MCF 10A (cell line): Measurements from ENCODE around the gene MMP13. TPM values are rescaled to one million over a fixed set of nuclear protein-coding genes. Genes with fewer than 3 reads are reported as not detected.

Experiments
- BruUV-seq: library from RNA; stranded (reverse); fragments of 400-500 nt; replicated peaks from 2 replicates; lab custom pipeline; 2021; lab: Mats Ljungman, UMichigan
- CTCF ChIA-PET: fragments of 300-600 bp; sonication (Branson Sonifier 250); formaldehyde crosslinking; extraction: SDS; loops from one replicate; lab custom pipeline; 2021; ENCODE audit warnings: antibody characterized with exemption, inconsistent platforms; lab: Yijun Ruan, JAX
- POLR2A ChIA-PET: fragments of 300-600, 350-650 bp; sonication (Branson Sonifier 250); formaldehyde crosslinking; extraction: SDS; loops from one replicate; lab custom pipeline; 2020; ENCODE audit warnings: antibody characterized with exemption, inconsistent platforms; lab: Yijun Ruan, JAX
- DNase-seq: peaks from one replicate; pipeline ENCODE4 v3.0.0-alpha.2; 2018; ENCODE audit not compliant: unreplicated experiment
- H3K27ac Mint-ChIP-seq: one replicate; pipeline ENCODE4 v1.8.0; 2022; ENCODE audit warnings: mild to moderate bottlenecking, low read depth, mixed read lengths; ENCODE audit not compliant: unreplicated experiment
- H3K27me3 Mint-ChIP-seq: one replicate; pipeline ENCODE4 v1.8.0; 2022; ENCODE audit warnings: mixed read lengths; ENCODE audit not compliant: insufficient read depth, unreplicated experiment
- H3K36me3 Mint-ChIP-seq: one replicate; pipeline ENCODE4 v1.8.0; 2022; ENCODE audit warnings: mild to moderate bottlenecking, moderate library complexity, mixed read lengths; ENCODE audit not compliant: insufficient read depth, unreplicated experiment
- H3K4me1 Mint-ChIP-seq: one replicate; pipeline ENCODE4 v1.8.0; 2022; ENCODE audit warnings: mixed read lengths; ENCODE audit not compliant: insufficient read depth, unreplicated experiment
- H3K4me3 Mint-ChIP-seq: one replicate; pipeline ENCODE4 v1.8.0; 2022; ENCODE audit warnings: mild to moderate bottlenecking, moderate library complexity, mixed read lengths; ENCODE audit not compliant: unreplicated experiment
- H3K9me3 Mint-ChIP-seq: one replicate; pipeline ENCODE4 v1.8.0; 2022; ENCODE audit warnings: mixed read lengths; ENCODE audit not compliant: unreplicated experiment
- intact Hi-C: fragments of 100-400 bp; cut with micrococcal nuclease; formaldehyde crosslinking; loops from 2 replicates; pipeline ENCODE4 v1.14.1; 2022
- total RNA-seq: library from RNA; stranded (reverse); gene quantifications from 2 replicates; pipeline ENCODE4 v1.2.3, GENCODE V29; 2022
- TF ChIP-seq, protein P1 (sequence below): fragments of 200-600 bp; IDR thresholded peaks from one replicate; pipeline ENCODE4 v1.8.0; 2022; ENCODE audit warnings: antibody characterized with exemption, mild to moderate bottlenecking; ENCODE audit not compliant: unreplicated experiment

The MMP13 gene
- total RNA-seq, 1 experiment from 2014 or later = not detected

DNA sequence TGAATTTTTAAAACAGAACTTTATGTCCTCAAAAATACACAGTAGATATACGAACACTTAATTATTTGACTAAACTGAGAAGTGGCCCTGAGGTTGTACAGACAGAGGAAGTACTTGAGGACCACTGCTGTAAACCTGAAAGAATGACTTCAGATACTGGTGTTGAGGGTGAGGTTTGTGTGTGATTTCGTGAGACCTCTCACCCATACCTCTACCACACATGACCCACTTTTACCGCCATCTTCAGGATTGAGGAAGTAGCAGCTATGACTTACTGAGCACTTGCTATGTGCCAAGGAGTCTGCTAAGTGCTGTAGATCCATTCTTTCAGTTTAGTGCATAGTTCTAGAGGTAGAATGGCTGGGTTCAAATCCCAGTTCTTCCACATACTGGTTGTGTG lies 21.9 kb downstream of the MMP13 start:
- Mint-ChIP-seq H3K27ac (no peak overlapping the region), H3K36me3 (no peaks in the 10 kb centered on the region), H3K4me1 (no peaks in the 10 kb centered on the region), H3K27me3 (no peaks in the 10 kb centered on the region), H3K9me3 (no peaks in the 10 kb centered on the region), H3K4me3 (no peak overlapping the region)
- DNase-seq = no peak
- TF ChIP-seq, protein P1, sequence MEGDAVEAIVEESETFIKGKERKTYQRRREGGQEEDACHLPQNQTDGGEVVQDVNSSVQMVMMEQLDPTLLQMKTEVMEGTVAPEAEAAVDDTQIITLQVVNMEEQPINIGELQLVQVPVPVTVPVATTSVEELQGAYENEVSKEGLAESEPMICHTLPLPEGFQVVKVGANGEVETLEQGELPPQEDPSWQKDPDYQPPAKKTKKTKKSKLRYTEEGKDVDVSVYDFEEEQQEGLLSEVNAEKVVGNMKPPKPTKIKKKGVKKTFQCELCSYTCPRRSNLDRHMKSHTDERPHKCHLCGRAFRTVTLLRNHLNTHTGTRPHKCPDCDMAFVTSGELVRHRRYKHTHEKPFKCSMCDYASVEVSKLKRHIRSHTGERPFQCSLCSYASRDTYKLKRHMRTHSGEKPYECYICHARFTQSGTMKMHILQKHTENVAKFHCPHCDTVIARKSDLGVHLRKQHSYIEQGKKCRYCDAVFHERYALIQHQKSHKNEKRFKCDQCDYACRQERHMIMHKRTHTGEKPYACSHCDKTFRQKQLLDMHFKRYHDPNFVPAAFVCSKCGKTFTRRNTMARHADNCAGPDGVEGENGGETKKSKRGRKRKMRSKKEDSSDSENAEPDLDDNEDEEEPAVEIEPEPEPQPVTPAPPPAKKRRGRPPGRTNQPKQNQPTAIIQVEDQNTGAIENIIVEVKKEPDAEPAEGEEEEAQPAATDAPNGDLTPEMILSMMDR = no peak
- BruUV-seq = no TSS peak
- POLR2A ChIA-PET = interaction anchor here (0.8 kb wide), 1 partner anchor 30 kb away, joined by 3 read pairs; no protein-coding TSS in a partner anchor
- CTCF ChIA-PET = interaction anchor here (0.9 to 1.1 kb wide), 2 partner anchors 9 to 121 kb away, joined by 4 to 5 read pairs; no protein-coding TSS in a partner anchor
- intact Hi-C loops = no loop called here

GRCh38 chr11:102932678-102933077 lies 22.9 kb downstream of the MMP13 start:
- TF ChIP-seq, protein P1 = no peak
- H3K9me3 Mint-ChIP-seq = no peaks in the 10 kb centered on the region
- intact Hi-C loops = no loop called here
- H3K4me1 Mint-ChIP-seq = no peaks in the 10 kb centered on the region
- no TSS peak for BruUV-seq
- no peak overlapping the region for H3K27ac Mint-ChIP-seq
- no peak for DNase-seq
- ChIA-PET CTCF (interaction anchor here (0.8 to 2.0 kb wide), 3 partner anchors 9 to 120 kb away, joined by 4 to 8 read pairs (median 5); no protein-coding TSS in a partner anchor), POLR2A (no interaction called here)
- no peak overlapping the region for H3K4me3 Mint-ChIP-seq
- no peaks in the 10 kb centered on the region for H3K36me3 Mint-ChIP-seq
- H3K27me3 Mint-ChIP-seq = no peaks in the 10 kb centered on the region

- ChIA-PET CTCF (interaction anchor here (1.2 to 2.3 kb wide), 4 partner anchors 10 to 16 kb away, joined by 3 to 11 read pairs (median 8); no protein-coding TSS in a partner anchor), POLR2A (interaction anchor here (0.6 to 1.4 kb wide), 2 partner anchors 11 to 199 kb away, joined by 3 to 7 read pairs; no protein-coding TSS in a partner anchor)
- intact Hi-C loops = no loop called here
- H3K27ac Mint-ChIP-seq = no peak overlapping the region
- BruUV-seq = no TSS peak
- H3K4me3 Mint-ChIP-seq = no peak overlapping the region
- H3K27me3 Mint-ChIP-seq = no peaks in the 10 kb centered on the region
- DNase-seq = no peak
- TF ChIP-seq, protein P1 = no peak
- no peaks in the 10 kb centered on the region for H3K9me3 Mint-ChIP-seq
- H3K36me3 Mint-ChIP-seq = no peaks in the 10 kb centered on the region
- H3K4me1 Mint-ChIP-seq = no peaks in the 10 kb centered on the region
These were observed 25.1 kb downstream of the MMP13 start for GRCh38 chr11:102930451-102930850.

- CTCF ChIA-PET = interaction anchor here (2.3 to 2.5 kb wide), 2 partner anchors 11 to 15 kb away, joined by 11 to 12 read pairs; no protein-coding TSS in a partner anchor
- TF ChIP-seq, protein P1 = no peak
- BruUV-seq = no TSS peak
- no peak overlapping the region for H3K27ac Mint-ChIP-seq
- intact Hi-C loops = no loop called here
- no peak for DNase-seq
- POLR2A ChIA-PET = interaction anchor here (0.6 to 1.4 kb wide), 3 partner anchors 10 to 198 kb away, joined by 3 to 7 read pairs (median 3); no protein-coding TSS in a partner anchor
- no peaks in the 10 kb centered on the region for H3K4me1 Mint-ChIP-seq
- no peaks in the 10 kb centered on the region for H3K27me3 Mint-ChIP-seq
- no peaks in the 10 kb centered on the region for H3K9me3 Mint-ChIP-seq
- no peak overlapping the region for H3K4me3 Mint-ChIP-seq
- no peaks in the 10 kb centered on the region for H3K36me3 Mint-ChIP-seq
These were observed 25.6 kb downstream of the MMP13 start for GRCh38 chr11:102929972-102930371.
